T-helper 1 cell treated with Interleukin-12 subunit alpha and Interleukin-12 subunit beta and Interleukin-4 antibody, amounts not matched to agents 30 μg/mL and 1 μg/mL, for 36 hours (primary cell): ENCODE results near the gene HPRT1.
"Not testable (repeated sequence)": the region's sequence is repeated elsewhere in the genome, so short reads cannot be mapped to it uniquely, and the experiment has no call there.

Source experiments
- H3K27ac Mint-ChIP-seq: one replicate; pipeline ENCODE4 v1.8.0; 2021; ENCODE audit warnings: mild to moderate bottlenecking, mixed read lengths
- H3K27me3 Mint-ChIP-seq: one replicate; pipeline ENCODE4 v1.8.0; 2021; ENCODE audit warnings: low read depth, mixed read lengths
- H3K36me3 Mint-ChIP-seq: one replicate; pipeline ENCODE4 v1.8.0; 2021; ENCODE audit warnings: low read depth, mixed read lengths
- H3K4me1 Mint-ChIP-seq: one replicate; pipeline ENCODE4 v1.8.0; 2021; ENCODE audit warnings: low read depth, mixed read lengths
- H3K4me3 Mint-ChIP-seq: one replicate; pipeline ENCODE4 v1.8.0; 2021; ENCODE audit warnings: mild to moderate bottlenecking, moderate library complexity, mixed read lengths
- H3K9me3 Mint-ChIP-seq: one replicate; pipeline ENCODE4 v1.8.0; 2021; ENCODE audit warnings: mixed read lengths

HPRT1 gene

DNA sequence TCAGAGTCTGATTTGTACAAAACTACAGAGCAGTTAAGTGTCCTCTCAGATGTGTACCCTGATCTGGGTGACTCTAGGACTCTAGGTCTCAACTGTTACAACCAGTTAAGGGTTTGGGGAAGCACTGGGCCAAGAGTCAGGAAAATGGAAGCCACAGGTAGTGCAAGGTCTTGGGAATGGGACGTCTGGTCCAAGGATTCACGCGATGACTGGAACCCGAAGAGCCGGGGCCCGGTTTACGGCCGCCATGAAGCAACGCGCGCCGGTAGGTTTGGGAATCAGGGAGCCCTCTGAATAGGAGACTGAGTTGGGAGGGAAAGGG lies 321 bp upstream of the HPRT1 start:
- Mint-ChIP-seq H3K27me3 (no peaks in the 10 kb centered on the region), H3K4me1 (peaks cover 16% of the 10 kb centered on the region), H3K9me3 (no peaks in the 10 kb centered on the region)

GRCh38 chrX:134460862-134461220 lies 876 bp downstream of the HPRT1 start:
- Mint-ChIP-seq H3K4me1 (peaks cover 16% of the 10 kb centered on the region), H3K36me3 (no peaks in the 10 kb centered on the region), H3K27me3 (no peaks in the 10 kb centered on the region), H3K27ac (peak overlapping the region; percentile 87), H3K4me3 (peak overlapping the region; percentile 90), H3K9me3 (no peaks in the 10 kb centered on the region)

More for the DNA sequence above, 321 bp upstream of the HPRT1 start:
- Mint-ChIP-seq H3K4me3 (peak overlapping the region; percentile 82), H3K36me3 (no peaks in the 10 kb centered on the region), H3K27ac (peak overlapping the region; percentile 68)

- no peaks in the 10 kb centered on the region for H3K27me3 Mint-ChIP-seq
- H3K36me3 Mint-ChIP-seq = no peaks in the 10 kb centered on the region
- peaks cover 16% of the 10 kb centered on the region for H3K4me1 Mint-ChIP-seq
- H3K27ac Mint-ChIP-seq = peak overlapping the region; percentile 87
- peak overlapping the region; percentile 90 for H3K4me3 Mint-ChIP-seq
- no peaks in the 10 kb centered on the region for H3K9me3 Mint-ChIP-seq
Measured at GRCh38 chrX:134461437-134461836, 1.5 kb downstream of the HPRT1 start.

DNA sequence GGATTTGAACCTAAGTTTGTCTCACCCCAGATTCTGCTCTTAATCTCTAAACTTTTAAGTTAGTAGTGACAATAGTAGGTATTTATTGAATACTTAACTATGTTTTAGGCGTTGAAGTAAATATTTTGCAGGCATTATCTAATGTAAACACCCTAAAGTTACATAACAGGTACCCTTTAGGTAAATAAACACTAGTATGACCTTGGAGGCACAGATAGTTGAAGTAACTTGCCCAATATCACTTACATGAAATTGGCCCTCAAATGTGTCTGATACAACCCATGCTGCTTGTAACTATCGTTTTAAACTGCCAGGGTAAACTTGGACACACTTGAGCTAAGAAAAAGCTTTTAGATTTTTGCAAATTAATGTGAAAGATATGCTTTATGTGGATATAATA lies 3.0 kb downstream of the HPRT1 start:
- no peak overlapping the region for H3K4me3 Mint-ChIP-seq
- no peak overlapping the region for H3K27ac Mint-ChIP-seq
- no peaks in the 10 kb centered on the region for H3K27me3 Mint-ChIP-seq
- no peaks in the 10 kb centered on the region for H3K36me3 Mint-ChIP-seq
- no peaks in the 10 kb centered on the region for H3K9me3 Mint-ChIP-seq
- H3K4me1 Mint-ChIP-seq = peaks cover 16% of the 10 kb centered on the region

GRCh38 chrX:134464453-134464852 lies 4.5 kb downstream of the HPRT1 start:
- H3K27me3 Mint-ChIP-seq, H3K27ac Mint-ChIP-seq, H3K9me3 Mint-ChIP-seq, H3K36me3 Mint-ChIP-seq, H3K4me3 Mint-ChIP-seq: not testable (repeated sequence)
- H3K4me1 Mint-ChIP-seq = peaks cover 18% of the 10 kb centered on the region

GRCh38 chrX:134469486-134469885 lies 9.5 kb downstream of the HPRT1 start:
- peaks cover 2% of the 10 kb centered on the region for H3K4me1 Mint-ChIP-seq
- H3K9me3 Mint-ChIP-seq = no peaks in the 10 kb centered on the region
- peaks cover 2% of the 10 kb centered on the region for H3K36me3 Mint-ChIP-seq
- peak overlapping the region; percentile 36 for H3K27ac Mint-ChIP-seq
- no peaks in the 10 kb centered on the region for H3K27me3 Mint-ChIP-seq
- no peak overlapping the region for H3K4me3 Mint-ChIP-seq

DNA sequence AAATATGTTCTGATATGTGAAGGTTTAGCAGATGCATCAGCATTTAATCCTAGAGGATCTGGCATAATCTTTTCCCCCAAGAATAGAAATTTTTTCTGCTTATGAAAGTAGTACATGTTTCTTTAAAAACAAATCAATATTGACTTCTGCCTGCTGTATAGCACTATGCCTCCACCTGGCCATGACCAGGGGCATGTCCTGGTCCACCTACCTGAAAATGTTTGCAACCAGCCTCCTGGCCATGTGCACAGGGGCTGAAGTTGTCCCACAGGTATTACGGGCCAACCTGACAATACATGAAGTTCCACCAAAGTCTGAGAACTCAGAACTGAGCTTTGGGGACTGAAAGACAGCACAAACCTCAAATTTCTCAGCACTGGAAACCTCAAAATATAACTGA lies 10.0 kb downstream of the HPRT1 start:
- no peak overlapping the region for H3K27ac Mint-ChIP-seq
- H3K27me3 Mint-ChIP-seq = no peaks in the 10 kb centered on the region
- peaks cover 3% of the 10 kb centered on the region for H3K36me3 Mint-ChIP-seq
- H3K4me3 Mint-ChIP-seq = no peak overlapping the region
- peaks cover 2% of the 10 kb centered on the region for H3K4me1 Mint-ChIP-seq
- no peaks in the 10 kb centered on the region for H3K9me3 Mint-ChIP-seq

DNA sequence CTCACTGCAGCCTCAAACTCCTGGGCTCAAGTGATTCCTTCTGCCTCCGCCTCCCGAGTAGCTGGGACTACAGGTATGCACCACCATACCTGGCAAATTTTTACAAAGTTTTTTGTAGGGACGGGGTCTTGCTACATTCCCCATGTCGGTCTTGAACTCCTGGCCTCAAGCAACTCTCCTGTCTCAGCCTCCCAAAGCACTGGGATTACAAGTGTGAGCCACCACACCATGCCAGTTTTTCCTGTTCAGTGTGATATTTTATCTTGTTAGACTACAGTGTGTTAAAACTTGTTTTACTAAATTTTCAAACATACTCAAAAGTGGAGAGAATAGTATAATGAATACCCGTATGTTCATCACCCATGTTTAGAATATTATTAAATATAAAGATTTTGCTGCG lies 12.1 kb downstream of the HPRT1 start:
- H3K4me1 Mint-ChIP-seq = peaks cover 2% of the 10 kb centered on the region
- H3K4me3 Mint-ChIP-seq = no peak overlapping the region
- H3K27me3 Mint-ChIP-seq = no peaks in the 10 kb centered on the region

DNA sequence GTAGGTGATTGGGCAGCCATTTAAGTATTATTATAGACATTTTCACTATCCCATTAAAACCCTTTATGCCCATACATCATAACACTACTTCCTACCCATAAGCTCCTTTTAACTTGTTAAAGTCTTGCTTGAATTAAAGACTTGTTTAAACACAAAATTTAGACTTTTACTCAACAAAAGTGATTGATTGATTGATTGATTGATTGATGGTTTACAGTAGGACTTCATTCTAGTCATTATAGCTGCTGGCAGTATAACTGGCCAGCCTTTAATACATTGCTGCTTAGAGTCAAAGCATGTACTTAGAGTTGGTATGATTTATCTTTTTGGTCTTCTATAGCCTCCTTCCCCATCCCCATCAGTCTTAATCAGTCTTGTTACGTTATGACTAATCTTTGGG lies 16.3 kb downstream of the HPRT1 start:
- Mint-ChIP-seq H3K9me3 (no peaks in the 10 kb centered on the region), H3K36me3 (peaks cover 8% of the 10 kb centered on the region), H3K27me3 (no peaks in the 10 kb centered on the region), H3K4me3 (no peak overlapping the region), H3K4me1 (no peaks in the 10 kb centered on the region), H3K27ac (no peak overlapping the region)

More for the DNA sequence above, 12.1 kb downstream of the HPRT1 start:
- Mint-ChIP-seq H3K36me3 (peaks cover 8% of the 10 kb centered on the region), H3K9me3 (no peaks in the 10 kb centered on the region), H3K27ac (no peak overlapping the region)

- Mint-ChIP-seq H3K27me3 (no peaks in the 10 kb centered on the region), H3K36me3 (peaks cover 8% of the 10 kb centered on the region), H3K4me3 (no peak overlapping the region), H3K27ac (no peak overlapping the region), H3K4me1 (no peaks in the 10 kb centered on the region), H3K9me3 (no peaks in the 10 kb centered on the region)
Measured at GRCh38 chrX:134478374-134478773, 18.4 kb downstream of the HPRT1 start.

DNA sequence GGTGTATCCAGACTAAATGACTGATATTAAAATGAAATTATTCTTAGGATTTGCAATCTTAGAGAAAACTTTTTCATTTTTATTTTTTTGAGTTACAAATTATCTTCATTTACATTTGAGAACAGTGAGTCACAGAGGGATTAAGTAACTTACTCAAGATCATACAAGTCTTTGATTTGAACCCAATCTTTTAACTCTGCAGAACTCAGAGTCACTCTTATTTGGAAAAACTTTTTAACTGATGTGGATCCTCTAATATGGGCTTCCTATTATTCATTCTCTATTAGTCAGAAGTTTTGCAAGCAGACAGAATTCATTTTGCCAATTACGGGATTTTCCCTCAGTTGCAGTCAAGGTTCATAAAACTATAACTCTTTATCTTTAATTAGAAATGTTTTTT lies 20.1 kb downstream of the HPRT1 start:
- H3K27ac Mint-ChIP-seq = no peak overlapping the region
- no peak overlapping the region for H3K4me3 Mint-ChIP-seq
- H3K9me3 Mint-ChIP-seq = no peaks in the 10 kb centered on the region
- no peaks in the 10 kb centered on the region for H3K4me1 Mint-ChIP-seq
- H3K36me3 Mint-ChIP-seq = peaks cover 5% of the 10 kb centered on the region
- H3K27me3 Mint-ChIP-seq = no peaks in the 10 kb centered on the region

GRCh38 chrX:134481339-134481738 lies 21.4 kb downstream of the HPRT1 start:
- H3K27me3 Mint-ChIP-seq = no peaks in the 10 kb centered on the region
- H3K36me3 Mint-ChIP-seq = no peaks in the 10 kb centered on the region
- no peaks in the 10 kb centered on the region for H3K4me1 Mint-ChIP-seq
- no peaks in the 10 kb centered on the region for H3K9me3 Mint-ChIP-seq
- no peak overlapping the region for H3K4me3 Mint-ChIP-seq
- no peak overlapping the region for H3K27ac Mint-ChIP-seq

DNA sequence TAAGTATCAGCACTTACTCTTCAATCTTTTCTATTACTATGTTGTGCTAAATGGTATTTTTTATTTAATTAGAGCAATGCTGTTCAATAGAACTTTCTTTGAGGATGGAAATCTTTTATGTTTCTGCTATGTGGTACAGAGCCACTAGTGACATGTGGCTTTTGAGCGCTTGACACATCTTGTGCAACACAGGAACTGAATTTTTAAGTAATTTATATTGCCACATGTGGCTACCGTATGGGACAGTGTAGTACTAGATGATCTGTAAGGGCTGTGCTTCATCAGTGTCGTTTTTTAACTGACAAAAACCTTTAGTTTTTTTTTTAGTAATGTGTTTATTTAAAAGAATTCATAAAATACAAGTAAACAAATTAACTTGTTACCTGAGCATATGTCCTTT lies 22.4 kb downstream of the HPRT1 start:
- no peaks in the 10 kb centered on the region for H3K9me3 Mint-ChIP-seq
- no peaks in the 10 kb centered on the region for H3K36me3 Mint-ChIP-seq
- H3K27ac Mint-ChIP-seq = no peak overlapping the region
- H3K4me1 Mint-ChIP-seq = no peaks in the 10 kb centered on the region
- no peak overlapping the region for H3K4me3 Mint-ChIP-seq
- H3K27me3 Mint-ChIP-seq = no peaks in the 10 kb centered on the region

- Mint-ChIP-seq H3K36me3 (no peaks in the 10 kb centered on the region), H3K27me3 (no peaks in the 10 kb centered on the region), H3K9me3 (no peaks in the 10 kb centered on the region), H3K27ac (no peak overlapping the region), H3K4me3 (no peak overlapping the region), H3K4me1 (no peaks in the 10 kb centered on the region)
Measured at GRCh38 chrX:134484039-134484438, 24.1 kb downstream of the HPRT1 start.

- no peak overlapping the region for H3K4me3 Mint-ChIP-seq
- H3K9me3 Mint-ChIP-seq = no peaks in the 10 kb centered on the region
- H3K27me3 Mint-ChIP-seq = no peaks in the 10 kb centered on the region
- no peak overlapping the region for H3K27ac Mint-ChIP-seq
- H3K36me3 Mint-ChIP-seq = peaks cover 17% of the 10 kb centered on the region
- peaks cover 1% of the 10 kb centered on the region for H3K4me1 Mint-ChIP-seq
Measured at GRCh38 chrX:134501941-134502340, 42.0 kb downstream of the HPRT1 start.

DNA sequence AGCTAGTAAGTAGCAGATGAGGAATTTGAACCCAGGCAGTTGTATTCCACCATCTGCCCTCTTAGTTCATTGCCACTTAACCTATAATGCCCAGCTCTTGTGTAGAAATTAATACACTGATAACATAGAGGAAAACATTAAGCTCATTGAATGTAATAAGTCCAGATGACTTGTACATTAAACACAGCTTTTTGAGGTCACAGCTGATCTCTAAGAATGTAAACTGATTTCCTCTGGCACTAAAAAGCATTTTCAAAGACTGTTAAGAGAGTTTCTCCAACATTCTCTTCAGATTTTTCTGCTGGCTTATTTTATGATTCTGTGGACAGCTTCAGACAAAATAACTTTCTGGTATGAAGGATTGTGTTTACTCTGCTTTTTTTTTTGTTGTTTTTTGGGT lies 42.7 kb downstream of the HPRT1 start:
- H3K36me3 Mint-ChIP-seq = peaks cover 17% of the 10 kb centered on the region
- H3K9me3 Mint-ChIP-seq = no peaks in the 10 kb centered on the region
- H3K27me3 Mint-ChIP-seq = no peaks in the 10 kb centered on the region
- no peak overlapping the region for H3K27ac Mint-ChIP-seq
- H3K4me1 Mint-ChIP-seq = peaks cover 1% of the 10 kb centered on the region
- H3K4me3 Mint-ChIP-seq = no peak overlapping the region
